Measurements from ENCODE around the gene CKAP2L.

DNA sequence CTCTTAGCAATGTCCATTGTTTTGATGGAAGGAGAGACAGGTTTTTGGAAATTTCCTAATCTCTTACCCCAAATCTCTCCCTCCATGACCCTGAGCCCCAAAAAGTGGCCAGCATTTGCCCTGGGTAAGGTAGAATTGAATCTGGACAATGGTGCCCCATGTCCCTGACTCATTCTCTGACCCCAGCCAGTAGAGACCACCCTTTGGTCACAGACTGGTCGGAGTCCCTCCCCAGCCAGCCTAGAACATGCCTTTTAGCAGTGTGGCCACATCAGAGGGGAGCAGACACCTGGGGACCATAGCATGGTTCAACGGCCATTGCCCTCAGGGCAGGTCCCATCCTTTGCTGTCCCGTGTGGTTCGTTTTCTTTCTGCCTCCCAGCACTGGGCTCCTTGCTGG, 50.1 kb downstream of the CKAP2L start:
- no peak for TF ChIP-seq POLR2A (IDR thresholded peaks at IDR 0.05; ENCODE audit: low read depth, low read length)
- no peak for TF ChIP-seq POLR2AphosphoS5 (IDR thresholded peaks at IDR 0.05; ENCODE audit: low read depth, low read length)
